ENCODE measurements around the gene WDR90. TPM values are rescaled to one million over a fixed set of nuclear protein-coding genes. Genes with fewer than 3 reads are reported as not detected.

The WDR90 gene
- total RNA-seq, 1 donor from 2014 or later, result 6.5 TPM

GRCh38 chr16:674968-675883, 26.1 kb downstream of the WDR90 start, which contains the start of gene RHBDL1:
Gene RHBDL1 (plus strand): TSS chr16:675671. CDS start chr16:675791, 120 bp downstream.
- DNase-seq (ENCODE audit: low read depth), result peak; percentile 10

- DNase-seq (ENCODE audit: low read depth), result no peak
Measured at GRCh38 chr16:675884-676564, 26.9 kb downstream of the WDR90 start.

GRCh38 chr16:676565-676902, 27.4 kb downstream of the WDR90 start:
- DNase-seq (ENCODE audit: low read depth), result no peak

GRCh38 chr16:676913-677312, 27.7 kb downstream of the WDR90 start:
- no peak for DNase-seq (ENCODE audit: low read depth)

GRCh38 chr16:677316-678190, 28.4 kb downstream of the WDR90 start:
- no peak for DNase-seq (ENCODE audit: low read depth)

GRCh38 chr16:678209-678857, 29.2 kb downstream of the WDR90 start:
- no peak for DNase-seq (ENCODE audit: low read depth)

GRCh38 chr16:678858-679813, 30.0 kb downstream of the WDR90 start:
- peak; percentile 11 for DNase-seq (ENCODE audit: low read depth)

GRCh38 chr16:679814-680624, 30.9 kb downstream of the WDR90 start, which contains the start of gene STUB1:
Gene STUB1 (plus strand): TSS chr16:680410. CDS start chr16:680526, 116 bp downstream.
- peak; percentile 86 for DNase-seq (ENCODE audit: low read depth)

GRCh38 chr16:680625-680945, 31.4 kb downstream of the WDR90 start:
- no peak for DNase-seq (ENCODE audit: low read depth)

GRCh38 chr16:680967-681745, 32.0 kb downstream of the WDR90 start:
- no peak for DNase-seq (ENCODE audit: low read depth)

GRCh38 chr16:681746-682427, 32.7 kb downstream of the WDR90 start:
- peak; percentile 34 for DNase-seq (ENCODE audit: low read depth)

- no peak for DNase-seq (ENCODE audit: low read depth)
Measured at GRCh38 chr16:682493-683395, 33.6 kb downstream of the WDR90 start.

GRCh38 chr16:683396-684070, 34.4 kb downstream of the WDR90 start:
- DNase-seq (ENCODE audit: low read depth), result no peak

- peak; percentile 96 for DNase-seq (ENCODE audit: low read depth)
Measured at GRCh38 chr16:684071-684794, 35.1 kb downstream of the WDR90 start, which contains the start of gene JMJD8. Gene JMJD8 (minus strand): TSS chr16:684334. CDS start chr16:684319, 15 bp downstream.
